Measurements from ENCODE around the gene TSPAN16.
"Not testable (repeated sequence)": the region's sequence is repeated elsewhere in the genome, so short reads cannot be mapped to it uniquely, and the experiment has no call there.

The TSPAN16 gene

GRCh38 chr19:11320278-11320995 is 24.5 kb downstream of the TSPAN16 start:
- not testable (repeated sequence) for DNase-seq (ENCODE audit: low read depth)

GRCh38 chr19:11321191-11322126 is 25.5 kb downstream of the TSPAN16 start:
- no peak for DNase-seq (ENCODE audit: low read depth)

GRCh38 chr19:11322269-11323024 is 26.5 kb downstream of the TSPAN16 start:
- no peak for DNase-seq (ENCODE audit: low read depth)

GRCh38 chr19:11323601-11324078 is 27.7 kb downstream of the TSPAN16 start:
- DNase-seq (ENCODE audit: low read depth) = no peak

- peak; percentile 97 for DNase-seq (ENCODE audit: low read depth)
These were observed 28.2 kb downstream of the TSPAN16 start for GRCh38 chr19:11324079-11324661.

GRCh38 chr19:11324748-11325389 is 28.9 kb downstream of the TSPAN16 start:
- peak; percentile 22 for DNase-seq (ENCODE audit: low read depth)

- DNase-seq (ENCODE audit: low read depth) = no peak
These were observed 29.6 kb downstream of the TSPAN16 start for GRCh38 chr19:11325544-11325943.

- DNase-seq (ENCODE audit: low read depth) = no peak
These were observed 34.2 kb downstream of the TSPAN16 start for GRCh38 chr19:11330127-11330526.

- DNase-seq (ENCODE audit: low read depth) = no peak
These were observed 35.5 kb downstream of the TSPAN16 start for GRCh38 chr19:11331502-11331901.

- no peak for DNase-seq (ENCODE audit: low read depth)
These were observed 36.9 kb downstream of the TSPAN16 start for GRCh38 chr19:11332822-11333221.

- not testable (repeated sequence) for DNase-seq (ENCODE audit: low read depth)
These were observed 37.9 kb downstream of the TSPAN16 start for GRCh38 chr19:11333838-11334237.

GRCh38 chr19:11335449-11336146 is 39.6 kb downstream of the TSPAN16 start:
- no peak for DNase-seq (ENCODE audit: low read depth)

GRCh38 chr19:11337080-11337479 is 41.1 kb downstream of the TSPAN16 start:
- no peak for DNase-seq (ENCODE audit: low read depth)

GRCh38 chr19:11338121-11338520 is 42.2 kb downstream of the TSPAN16 start:
- no peak for DNase-seq (ENCODE audit: low read depth)

GRCh38 chr19:11338569-11339253 is 42.8 kb downstream of the TSPAN16 start:
- DNase-seq (ENCODE audit: low read depth) = no peak

- peak; percentile 89 for DNase-seq (ENCODE audit: low read depth)
These were observed 43.5 kb downstream of the TSPAN16 start, which contains the start of gene RAB3D for GRCh38 chr19:11339254-11340098. RAB3D (minus strand) TSS chr19:11339657; CDS start chr19:11337399, 2,258 bp downstream.

GRCh38 chr19:11340099-11340467 is 44.1 kb downstream of the TSPAN16 start:
- not testable (repeated sequence) for DNase-seq (ENCODE audit: low read depth)

GRCh38 chr19:11342429-11342828 is 46.5 kb downstream of the TSPAN16 start:
- no peak for DNase-seq (ENCODE audit: low read depth)
